ENCODE measurements around the gene ARMC7.

ARMC7 gene

GRCh38 chr17:75078284-75079022, 31.3 kb upstream of the ARMC7 start:
- no peak for DNase-seq (ENCODE audit: low read depth)

- DNase-seq (ENCODE audit: low read depth), result no peak
These were observed 30.8 kb upstream of the ARMC7 start for GRCh38 chr17:75079023-75079373.

GRCh38 chr17:75081611-75082540, 27.9 kb upstream of the ARMC7 start:
- DNase-seq (ENCODE audit: low read depth), result no peak

- no peak for DNase-seq (ENCODE audit: low read depth)
These were observed 27.1 kb upstream of the ARMC7 start for GRCh38 chr17:75082683-75083082.

- DNase-seq (ENCODE audit: low read depth), result no peak
These were observed 25.6 kb upstream of the ARMC7 start for GRCh38 chr17:75084039-75084660.

GRCh38 chr17:75086496-75087181, 23.1 kb upstream of the ARMC7 start:
- DNase-seq (ENCODE audit: low read depth), result no peak

- DNase-seq (ENCODE audit: low read depth), result no peak
These were observed 22.6 kb upstream of the ARMC7 start for GRCh38 chr17:75087182-75087557.

GRCh38 chr17:75087558-75088453, 22.0 kb upstream of the ARMC7 start, which contains the start of gene SLC16A5:
Gene SLC16A5, plus strand, starts transcription at chr17:75087954. Its CDS starts 5,683 bp downstream, at chr17:75093637.
- no peak for DNase-seq (ENCODE audit: low read depth)

- no peak for DNase-seq (ENCODE audit: low read depth)
These were observed 21.0 kb upstream of the ARMC7 start for GRCh38 chr17:75088465-75089417.

GRCh38 chr17:75090871-75091854, 18.6 kb upstream of the ARMC7 start:
- no peak for DNase-seq (ENCODE audit: low read depth)

- DNase-seq (ENCODE audit: low read depth), result no peak
These were observed 17.9 kb upstream of the ARMC7 start for GRCh38 chr17:75091855-75092327.

- DNase-seq (ENCODE audit: low read depth), result no peak
These were observed 16.1 kb upstream of the ARMC7 start for GRCh38 chr17:75093548-75094158.

- no peak for DNase-seq (ENCODE audit: low read depth)
These were observed 14.8 kb upstream of the ARMC7 start for GRCh38 chr17:75094871-75095399.

- no peak for DNase-seq (ENCODE audit: low read depth)
These were observed 13.6 kb upstream of the ARMC7 start for GRCh38 chr17:75096082-75096625.

- DNase-seq (ENCODE audit: low read depth), result no peak
These were observed 11.9 kb upstream of the ARMC7 start for GRCh38 chr17:75097865-75098264.

GRCh38 chr17:75098861-75099260, 10.9 kb upstream of the ARMC7 start:
- no peak for DNase-seq (ENCODE audit: low read depth)

GRCh38 chr17:75099881-75100595, 9.7 kb upstream of the ARMC7 start:
- no peak for DNase-seq (ENCODE audit: low read depth)
